ENCODE measurements around the gene SPRR1B. TPM values are rescaled to one million over a fixed set of nuclear protein-coding genes. Genes with fewer than 3 reads are reported as not detected.
"Not testable (repeated sequence)": the region's sequence is repeated elsewhere in the genome, so short reads cannot be mapped to it uniquely, and the experiment has no call there.

SPRR1B gene
- total RNA-seq, 1 experiment from 2014 or later, result not detected

DNA sequence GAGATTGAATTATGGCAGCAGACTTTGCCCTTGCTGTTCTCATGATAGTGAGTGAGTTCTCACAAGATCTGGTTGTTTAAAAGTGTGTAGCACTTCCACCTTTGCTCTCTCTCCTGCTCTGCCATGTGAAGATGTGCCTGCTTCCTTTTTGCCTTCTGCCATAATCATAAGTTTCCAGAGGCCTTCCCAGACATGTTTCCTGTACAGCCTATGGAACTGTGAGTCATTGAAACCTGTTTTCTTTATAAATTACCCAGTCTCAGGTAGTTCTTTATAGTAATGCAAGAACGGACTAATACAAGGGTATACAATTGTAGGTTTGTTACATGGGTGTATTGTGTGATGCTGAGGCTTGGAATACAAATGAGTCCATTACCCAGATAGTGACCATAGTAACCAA, 4.2 kb downstream of the SPRR1B start:
- DNase-seq (ENCODE audit: low read depth), result no peak

DNA sequence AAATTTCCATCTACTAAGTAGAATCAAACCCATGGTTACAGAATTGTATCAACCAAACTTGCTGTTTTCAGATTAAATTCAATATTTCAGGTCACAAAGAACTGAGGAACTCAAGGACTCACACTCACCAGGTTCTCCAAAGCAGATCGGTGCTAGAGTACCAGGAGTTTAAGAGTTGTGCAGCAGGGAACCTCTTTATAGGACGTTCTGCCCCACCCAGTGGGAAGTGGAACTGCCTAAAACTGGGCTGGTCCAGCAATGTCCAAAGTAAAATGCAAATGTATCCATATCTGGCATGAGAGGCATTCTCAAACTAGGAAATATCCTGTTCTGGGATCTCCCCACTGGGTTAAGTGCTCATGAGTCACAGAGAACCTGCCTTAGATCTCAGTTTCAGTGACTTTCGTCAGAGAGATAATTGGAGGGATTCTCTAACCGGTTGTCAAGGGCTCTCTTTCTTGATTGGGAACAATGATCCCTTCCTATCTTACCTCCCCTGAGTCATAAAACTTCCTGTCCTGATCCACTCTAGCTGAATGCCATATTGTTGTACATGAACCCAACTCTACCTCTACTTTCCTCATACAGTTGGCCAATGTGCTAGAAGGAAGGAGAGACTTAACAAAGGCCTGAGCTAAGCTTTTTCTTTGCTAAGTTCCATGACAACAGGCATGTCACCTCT, 10.1 kb downstream of the SPRR1B start, which contains the start of gene SPRR2D:
Gene SPRR2D (minus strand): TSS at position 171 of the 682 bp plus-strand sequence. CDS start 774 bp downstream, outside the sequence.
- DNase-seq (ENCODE audit: low read depth), result peak; percentile 86

DNA sequence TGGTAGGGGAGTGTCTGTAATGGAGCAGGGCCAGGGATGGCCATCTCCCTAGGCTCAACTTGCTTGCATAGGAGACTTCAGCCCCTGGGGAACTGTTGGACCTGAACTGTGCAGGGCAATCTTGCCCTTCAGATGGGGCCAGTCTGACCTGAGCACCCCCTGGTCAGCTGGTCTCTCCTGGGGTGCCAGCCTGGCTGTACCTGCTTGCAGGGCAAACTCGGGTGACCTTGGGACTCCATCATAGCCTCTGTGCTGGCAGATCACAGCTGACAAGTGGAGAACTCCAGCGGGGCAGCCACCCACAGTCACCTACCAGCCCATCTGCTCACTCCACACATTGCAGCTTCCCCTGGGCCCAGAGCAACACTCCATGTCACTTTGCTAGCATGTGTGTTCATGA, 18.2 kb downstream of the SPRR1B start:
- no peak for DNase-seq (ENCODE audit: low read depth)

DNA sequence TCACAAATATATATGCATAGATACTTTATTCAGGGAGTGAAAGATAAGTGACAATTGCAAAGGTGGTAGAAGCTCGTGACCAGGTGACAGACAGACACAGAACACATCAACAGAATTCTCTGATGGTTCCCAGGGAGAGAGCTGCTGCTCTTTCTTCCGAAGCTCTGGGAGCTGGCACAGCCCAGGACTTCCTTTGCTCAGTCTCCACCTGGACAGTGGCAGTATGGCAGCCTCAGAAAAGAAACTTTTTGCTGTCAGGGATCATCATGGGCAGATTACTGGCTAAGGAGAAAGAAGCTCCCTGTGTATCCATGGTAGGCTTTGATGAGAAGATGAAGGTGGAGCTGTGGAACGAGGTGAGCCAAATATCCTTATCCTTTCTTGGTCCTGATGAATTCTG, 25.1 kb downstream of the SPRR1B start:
- DNase-seq (ENCODE audit: low read depth), result not testable (repeated sequence)

DNA sequence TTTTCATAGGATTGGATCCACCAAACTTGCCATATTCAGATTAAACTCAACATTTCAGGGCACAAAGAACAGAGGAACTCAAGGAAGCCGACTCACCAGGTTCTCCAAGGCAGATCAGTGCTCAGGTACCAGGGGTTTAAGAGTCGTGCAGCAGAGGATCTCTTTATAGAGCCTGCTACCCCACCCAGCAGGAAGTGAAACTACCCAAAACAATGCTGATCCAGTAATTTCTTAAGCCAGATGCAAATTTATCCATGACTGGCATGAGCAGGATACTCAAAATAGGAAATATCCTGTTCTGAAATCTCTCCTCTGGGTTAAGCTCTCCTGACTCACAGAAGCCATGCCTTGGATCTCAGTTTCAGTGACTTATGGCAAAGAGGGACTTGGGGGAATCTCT, 26.4 kb downstream of the SPRR1B start, which contains the start of gene SPRR2A:
Gene SPRR2A (minus strand): TSS at position 138 of the 400 bp plus-strand sequence. CDS start 777 bp downstream, outside the sequence.
- no peak for DNase-seq (ENCODE audit: low read depth)

DNA sequence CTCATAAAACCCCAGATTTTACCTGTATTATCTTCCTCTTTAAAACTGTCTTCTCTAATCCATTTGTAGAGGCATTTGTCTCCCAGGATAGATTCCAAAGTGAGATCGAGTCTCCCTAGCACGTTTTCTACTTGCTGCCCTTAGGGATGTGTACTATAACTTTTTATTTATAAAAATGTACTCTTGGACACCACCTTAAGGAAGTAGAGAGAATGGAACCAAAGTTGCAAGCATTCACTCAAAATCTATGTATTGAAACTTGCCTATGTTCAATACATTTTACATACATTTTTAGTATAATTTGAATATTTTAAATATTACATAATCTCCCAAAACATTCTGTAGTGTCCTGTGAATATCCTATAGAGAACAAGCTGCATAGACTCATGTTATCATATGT, 27.2 kb downstream of the SPRR1B start:
- DNase-seq (ENCODE audit: low read depth), result no peak

DNA sequence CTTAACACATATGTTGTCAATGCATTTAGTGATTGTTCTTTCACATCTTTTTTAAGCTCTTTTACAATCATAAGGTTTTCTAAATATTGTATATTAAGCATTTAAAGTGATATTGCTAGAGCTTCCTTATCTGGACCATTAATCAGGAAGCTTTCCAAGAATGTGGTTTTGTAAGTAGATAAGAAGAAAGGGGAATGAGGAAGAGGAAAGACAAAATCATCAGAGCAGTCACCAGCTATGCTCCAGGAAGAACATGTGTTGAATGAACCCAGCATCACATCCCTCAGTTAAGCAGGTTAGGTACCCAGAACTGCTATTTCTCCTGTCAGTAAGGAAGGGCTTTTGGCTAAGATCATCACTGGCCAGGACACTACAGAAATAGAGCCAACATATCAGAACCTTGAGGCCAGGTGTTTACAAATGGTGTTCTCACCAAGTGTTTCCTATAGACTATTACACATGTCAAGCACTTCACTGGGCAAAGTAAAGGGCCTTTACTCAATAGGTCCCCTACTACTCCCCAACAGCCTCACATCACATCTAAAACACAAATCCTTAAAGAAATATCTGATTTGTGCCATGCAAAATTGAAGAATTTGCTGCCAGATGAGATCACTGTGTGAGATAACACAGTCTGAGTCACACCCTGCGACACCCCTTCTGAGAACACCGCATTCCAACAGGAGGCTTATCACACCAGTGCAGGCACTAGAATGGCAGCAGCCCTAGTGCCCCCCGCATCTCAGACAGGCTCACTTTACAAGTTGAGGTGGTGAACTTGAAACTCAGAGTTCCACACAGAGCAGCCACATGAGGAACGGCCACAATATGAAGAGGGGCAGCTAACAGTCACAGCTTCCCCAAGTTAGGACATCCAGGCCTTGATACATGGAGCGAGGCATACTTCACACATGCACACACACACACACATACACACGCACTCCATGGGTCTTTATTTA, 28.1 kb downstream of the SPRR1B start:
- DNase-seq (ENCODE audit: low read depth), result no peak

DNA sequence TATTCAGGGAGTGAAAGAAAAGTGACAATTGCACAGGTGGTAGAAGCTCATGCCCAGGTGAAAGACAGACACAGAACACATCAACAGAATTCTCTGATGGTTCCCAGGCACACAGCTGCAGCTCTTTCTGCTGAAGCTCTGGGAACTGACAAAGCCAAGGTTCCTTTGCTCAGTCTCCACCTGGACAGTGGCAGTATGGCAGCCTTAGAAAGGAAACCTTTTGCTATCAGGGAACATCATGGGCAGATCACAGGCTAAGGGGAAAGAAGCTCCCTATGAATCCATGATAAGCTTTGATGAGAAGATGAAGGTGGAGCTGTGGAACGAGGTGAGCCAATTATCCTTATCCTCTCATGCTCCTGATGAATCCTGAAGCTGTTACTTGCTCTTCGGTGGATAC, 39.2 kb downstream of the SPRR1B start:
- DNase-seq (ENCODE audit: low read depth), result no peak

DNA sequence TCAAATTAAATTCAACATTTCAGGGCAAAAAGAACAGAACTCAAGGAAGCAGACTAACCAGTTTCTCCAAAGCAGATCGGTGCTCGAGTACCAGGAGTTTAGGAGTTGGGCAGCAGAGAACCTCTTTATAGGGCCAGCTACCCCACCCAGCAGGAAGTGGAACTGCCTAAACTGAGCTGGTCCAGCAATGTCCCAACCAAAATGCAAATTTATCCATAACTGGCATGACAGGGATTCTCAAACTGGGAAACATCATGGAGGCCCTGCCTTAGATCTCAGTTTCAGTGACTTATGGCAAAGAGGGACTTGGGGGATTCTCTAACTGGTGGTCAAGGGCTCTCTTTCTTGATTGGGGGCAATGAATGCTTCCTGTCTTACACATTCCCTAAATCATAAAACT, 40.5 kb downstream of the SPRR1B start, which contains the start of gene SPRR2B:
Gene SPRR2B (minus strand): TSS at position 101 of the 400 bp plus-strand sequence. CDS start 772 bp downstream, outside the sequence.
- no peak for DNase-seq (ENCODE audit: low read depth)

DNA sequence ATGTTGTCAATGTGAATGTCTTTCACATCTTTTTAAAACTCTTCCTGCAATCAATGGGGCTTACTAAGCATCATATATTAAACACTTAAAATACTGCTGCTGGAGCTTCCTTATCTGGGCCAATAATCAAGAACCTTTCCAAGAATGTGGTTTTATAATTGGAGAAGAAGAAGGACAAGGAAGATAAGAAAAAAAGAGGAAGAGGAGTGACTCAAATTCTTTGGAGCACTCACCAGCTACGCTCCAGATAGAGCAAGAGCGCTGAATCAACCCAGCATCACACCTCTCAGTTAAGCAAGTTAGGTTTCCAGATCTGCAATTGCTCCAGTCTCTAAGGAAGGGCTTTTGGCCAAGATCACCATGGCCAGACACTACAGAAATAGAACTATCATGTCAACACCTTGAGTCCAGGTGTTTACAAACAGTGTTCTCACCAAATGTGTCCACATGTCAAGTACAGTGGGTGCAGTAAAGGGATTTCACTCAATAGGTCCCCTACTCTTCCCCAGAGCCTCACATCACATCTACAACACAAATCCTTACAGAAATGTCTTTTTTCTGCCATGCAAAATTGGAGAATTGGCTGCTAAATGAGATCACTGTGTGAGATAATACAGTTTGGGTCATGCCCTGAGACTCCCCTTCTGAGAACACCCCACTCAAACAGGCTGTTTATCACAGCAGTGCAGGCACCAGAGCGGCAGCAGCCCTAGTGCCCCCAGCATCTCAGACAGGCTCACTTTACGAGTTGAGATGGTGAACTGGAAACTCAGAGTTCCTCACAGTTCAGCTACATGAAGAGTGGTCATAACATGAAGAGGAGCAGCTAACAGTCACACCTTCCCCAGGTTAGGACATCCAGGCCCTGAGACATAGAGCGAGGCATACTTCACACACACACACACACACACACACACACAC, 42.1 kb downstream of the SPRR1B start:
- no peak for DNase-seq (ENCODE audit: low read depth)

DNA sequence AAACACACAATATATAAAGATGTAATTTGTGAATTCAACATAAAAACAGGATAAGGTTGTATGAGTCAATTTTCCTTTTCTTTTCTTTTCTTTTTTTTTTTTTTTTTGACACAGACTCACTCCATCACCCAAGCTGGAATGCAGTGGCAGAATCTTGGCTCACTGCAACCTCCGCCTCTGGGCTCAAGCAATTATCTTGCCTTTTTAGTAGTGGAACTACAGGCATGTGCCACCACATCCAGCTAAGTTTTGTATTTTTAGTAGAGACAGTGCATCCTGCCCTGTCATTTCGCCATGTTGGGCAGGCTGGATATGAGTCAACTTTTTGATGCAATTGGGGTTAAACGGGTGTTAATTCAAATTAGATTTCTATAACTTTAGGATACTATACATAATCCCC, 50.7 kb downstream of the SPRR1B start:
- peak; percentile 8 for DNase-seq (ENCODE audit: low read depth)

Small RNAs within 50 kb of the gene (small RNA-seq; reads per million reads assigned to genes)
- not detected for gene AL356867.1
- not detected for gene RF00322
- not detected for gene SPRR1A

Other genes with a start within 250 kb of the SPRR1B start
- 0.43 TPM in 1 of 2 replicates, not detected in the other for gene LCE1E, start 244.9 kb upstream of the SPRR1B start, total RNA-seq (2014; rRNA removed; shearing (Covaris generic))
- gene LCE1D, start 234.5 kb upstream of the SPRR1B start, total RNA-seq (2014; rRNA removed; shearing (Covaris generic)), result not detected in 2 replicates
- not detected in 2 replicates for gene LCE1C, start 224.6 kb upstream of the SPRR1B start, total RNA-seq (2014; rRNA removed; shearing (Covaris generic))
- not detected in 2 replicates for gene LCE1B, start 219.2 kb upstream of the SPRR1B start, total RNA-seq (2014; rRNA removed; shearing (Covaris generic))
- gene LCE1A, start 203.7 kb upstream of the SPRR1B start, total RNA-seq (2014; rRNA removed; shearing (Covaris generic)), result not detected in 2 replicates
- gene LCE6A, start 188.3 kb upstream of the SPRR1B start, total RNA-seq (2014; rRNA removed; shearing (Covaris generic)), result not detected in 2 replicates
- gene LCE7A, start 171.2 kb upstream of the SPRR1B start, total RNA-seq (2014; rRNA removed; shearing (Covaris generic)), result not detected in 2 replicates
- not detected in 2 replicates for gene SMCP, start 152.9 kb upstream of the SPRR1B start, total RNA-seq (2014; rRNA removed; shearing (Covaris generic))
- 0.26 and 0.33 TPM in 2 replicates for gene IVL, start 122.7 kb upstream of the SPRR1B start, total RNA-seq (2014; rRNA removed; shearing (Covaris generic))
- not detected in 2 replicates for gene SPRR5, start 84.0 kb upstream of the SPRR1B start, total RNA-seq (2014; rRNA removed; shearing (Covaris generic))
- gene SPRR4, start 60.6 kb upstream of the SPRR1B start, total RNA-seq (2014; rRNA removed; shearing (Covaris generic)), result not detected in 2 replicates
- gene SPRR1A, start 47.1 kb upstream of the SPRR1B start, total RNA-seq (2014; rRNA removed; shearing (Covaris generic)), result not detected in 2 replicates
- gene SPRR3, start 29.5 kb upstream of the SPRR1B start, total RNA-seq (2014; rRNA removed; shearing (Covaris generic)), result not detected in 2 replicates
- gene SPRR2D, start 9.9 kb downstream of the SPRR1B start, total RNA-seq (2014; rRNA removed; shearing (Covaris generic)), result 1.5 TPM in 1 of 2 replicates, not detected in the other
- gene SPRR2A, start 26.3 kb downstream of the SPRR1B start, total RNA-seq (2014; rRNA removed; shearing (Covaris generic)), result not detected in 2 replicates
- not detected in 2 replicates for gene SPRR2B, start 40.4 kb downstream of the SPRR1B start, total RNA-seq (2014; rRNA removed; shearing (Covaris generic))
- not detected in 2 replicates for gene SPRR2E, start 63.3 kb downstream of the SPRR1B start, total RNA-seq (2014; rRNA removed; shearing (Covaris generic))
- not detected in 2 replicates for gene SPRR2F, start 82.3 kb downstream of the SPRR1B start, total RNA-seq (2014; rRNA removed; shearing (Covaris generic))
- gene SPRR2G, start 119.7 kb downstream of the SPRR1B start, total RNA-seq (2014; rRNA removed; shearing (Covaris generic)), result not detected in 2 replicates
- gene LELP1, start 172.2 kb downstream of the SPRR1B start, total RNA-seq (2014; rRNA removed; shearing (Covaris generic)), result not detected in 2 replicates
- gene PRR9, start 186.4 kb downstream of the SPRR1B start, total RNA-seq (2014; rRNA removed; shearing (Covaris generic)), result 1.3 and 2.0 TPM in 2 replicates
- gene LORICRIN, start 228.5 kb downstream of the SPRR1B start, total RNA-seq (2014; rRNA removed; shearing (Covaris generic)), result not detected in 2 replicates